Upper lobe of left lung (tissue), 6 donors: Measurements from ENCODE around the gene SUPT5H. TPM values are rescaled to one million over a fixed set of nuclear protein-coding genes. Genes with fewer than 3 reads are reported as not detected.

ENCODE experiments used
- ATAC-seq, 2 donors: fragments of 200-7000 bp; cut with Tn5 transposase; one replicate each; pipeline ENCODE4 v1.9.1; 2022; ENCODE audit warnings: mild to moderate bottlenecking in 2 of 2, moderate library complexity in 2 of 2; ENCODE audit not compliant: low FRiP score in 2 of 2
- DNase-seq, 2 donors: peaks; one replicate each; pipeline ENCODE4 v3.0.0-alpha.2; 2019 to 2020
- H3K27ac ChIP-seq, 4 donors: fragments of 200-600 bp; sonication (generic); one replicate each; pipeline ENCODE4 v1.5.1; 2016 to 2019
- H3K27me3 ChIP-seq, 4 donors: fragments of 200-600 bp; sonication (generic); one replicate each; pipeline ENCODE4 v1.5.1; 2017 to 2019
- H3K36me3 ChIP-seq, 4 donors: fragments of 200-600 bp; sonication (generic); one replicate each; pipeline ENCODE4 v1.5.1; 2016 to 2019
- H3K4me1 ChIP-seq, 4 donors: fragments of 200-600 bp; sonication (generic); one replicate each; pipeline ENCODE4 v1.5.1; 2018 to 2019
- H3K4me3 ChIP-seq, 4 donors: fragments of 200-600 bp; sonication (generic); one replicate each; pipeline ENCODE4 v1.5.1; 2017 to 2019; ENCODE audit warnings: mild to moderate bottlenecking in 2 of 4, moderate library complexity in 1 of 4
- H3K9me3 ChIP-seq, 4 donors: fragments of 200-600 bp; sonication (generic); one replicate each; pipeline ENCODE4 v1.5.1; 2018 to 2019
- CTCF ChIP-seq, 6 experiments: fragments of 450-650 bp in 4 of 6; fragments of 200-600 bp in 2 of 6; sonication (generic) in 2 of 6; IDR thresholded peaks; one replicate each; pipeline ENCODE4 v1.5.1; 2016 to 2019; ENCODE audit warnings: antibody characterized with exemption in 6 of 6
- EP300 ChIP-seq, 4 donors: sonication (generic); formaldehyde crosslinking; IDR thresholded peaks; one replicate each; pipeline ENCODE4 v1.5.1; 2017; ENCODE audit warnings: antibody characterized with exemption in 4 of 4, control low read depth in 2 of 4
- POLR2A ChIP-seq, 4 donors: fragments of 450-650 bp; IDR thresholded peaks; one replicate each; pipeline ENCODE4 v1.5.1; 2016 to 2017; ENCODE audit warnings: antibody characterized with exemption in 4 of 4, mild to moderate bottlenecking in 2 of 4
- POLR2AphosphoS5 ChIP-seq, 2 donors: sonication (generic); formaldehyde crosslinking; IDR thresholded peaks; one replicate each; pipeline ENCODE4 v1.5.1; 2017; ENCODE audit warnings: antibody characterized with exemption in 2 of 2
- WGBS, 2 donors: methylation state at CpG; one replicate each; pipeline ENCODE4 v1.1.5; 2017 to 2018; 5-methylcytosine and 5-hydroxymethylcytosine counted together
- total RNA-seq, 6 donors: library from RNA; depleted of rRNA in 4 of 6; stranded (reverse); fragments of >200 nt in 4 of 6; gene quantifications; one replicate each; pipeline versions ENCODE4 v1.1.0 to v1.2.1, GENCODE V29; 2016 to 2021
- donor health status: DM: no; HTN: no; CAD: no; lungs with moderate emphysema.
- donor health status: DM: no; HTN: yes; CAD: no; lungs with severe emphysema.

The SUPT5H gene
- total RNA-seq, 6 donors from 2014 or later, result 94.9 to 183 (median 111) TPM

DNA sequence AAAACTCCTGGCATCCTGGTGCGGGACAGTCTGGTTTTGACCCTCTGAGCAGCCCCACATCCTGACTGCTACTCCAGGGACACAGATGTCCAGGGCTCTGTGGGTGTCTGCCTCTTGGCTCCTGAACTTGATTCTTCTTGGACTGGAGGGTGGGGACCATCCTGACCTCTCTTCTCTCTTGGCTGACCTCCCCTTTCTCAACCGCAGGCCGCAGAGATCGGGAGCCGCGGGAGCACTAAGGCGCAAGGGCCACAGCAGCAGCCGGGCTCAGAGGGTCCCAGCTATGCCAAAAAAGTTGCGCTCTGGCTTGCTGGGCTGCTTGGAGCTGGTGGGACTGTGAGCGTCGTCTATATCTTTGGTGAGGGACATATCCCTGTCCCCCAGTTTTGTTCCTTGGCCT lies 36.3 kb downstream of the SUPT5H start:
- Histone ChIP-seq H3K27me3 (no peaks in the 10 kb centered on the region), H3K4me3 (peak overlapping the region; percentile 71 to 99 (median 83)), H3K27ac (no peak overlapping the region), H3K9me3 (no peaks in the 10 kb centered on the region), H3K36me3 (peaks cover 3 to 33% (median 19%) of the 10 kb centered on the region in 4 donors), H3K4me1 (peaks cover 14 to 19% (median 18%) of the 10 kb centered on the region in 4 donors)
- TF ChIP-seq EP300 (IDR thresholded peaks at IDR 0.05) (no peak), CTCF (IDR thresholded peaks at IDR 0.05) (no peak), POLR2AphosphoS5 (IDR thresholded peaks at IDR 0.05) (no peak), POLR2A (IDR thresholded peaks at IDR 0.05) (no peak)
- ATAC-seq, result no peak
- 68 to 70% methylated on average over 11 of the region's 11 CpGs for WGBS, 2 donors
- DNase-seq, result no peak

DNA sequence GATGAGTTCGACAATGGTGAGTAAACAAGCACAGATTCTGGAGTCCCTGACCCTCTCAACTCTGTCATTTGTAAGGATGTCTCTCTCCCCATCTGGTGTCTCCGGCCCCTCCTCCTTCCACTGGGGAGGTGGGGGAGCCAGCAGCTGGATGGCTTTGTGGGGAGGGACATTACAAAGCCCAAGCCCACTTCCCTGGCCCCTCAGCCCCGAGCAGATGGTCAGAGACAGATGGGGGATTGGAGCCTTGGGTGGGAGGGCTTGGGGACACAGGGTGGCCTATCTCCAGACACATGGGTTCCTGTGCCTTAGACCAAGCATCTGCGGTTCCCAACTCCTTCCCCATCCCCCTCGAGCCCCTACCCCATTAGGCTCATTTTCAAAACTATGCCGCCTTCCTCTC lies 37.8 kb downstream of the SUPT5H start:
- 75 to 80% methylated on average over 6 of the region's 6 CpGs for WGBS, 2 donors
- TF ChIP-seq CTCF (IDR thresholded peaks at IDR 0.05) (no peak), EP300 (IDR thresholded peaks at IDR 0.05) (no peak), POLR2AphosphoS5 (IDR thresholded peaks at IDR 0.05) (no peak), POLR2A (IDR thresholded peaks at IDR 0.05) (no peak)
- ATAC-seq, result no peak

GRCh38 chr19:39489756-39490155 lies 44.4 kb downstream of the SUPT5H start:
- Histone ChIP-seq H3K27ac (no peak overlapping the region), H3K9me3 (no peaks in the 10 kb centered on the region), H3K4me1 (no peaks in the 10 kb centered on the region), H3K4me3 (no peak overlapping the region), H3K27me3 (no peaks in the 10 kb centered on the region), H3K36me3 (peaks cover 17 to 71% (median 56%) of the 10 kb centered on the region in 4 donors)
- ATAC-seq, result no peak
- 85 to 88% methylated on average over 7 to 9 of the region's 10 CpGs for WGBS, 2 donors
- DNase-seq, result no peak
- TF ChIP-seq POLR2AphosphoS5 (IDR thresholded peaks at IDR 0.05) (no peak), EP300 (IDR thresholded peaks at IDR 0.05) (no peak), POLR2A (IDR thresholded peaks at IDR 0.05) (no peak), CTCF (IDR thresholded peaks at IDR 0.05) (no peak)

More for the DNA sequence above, 37.8 kb downstream of the SUPT5H start:
- H3K27me3 ChIP-seq, result no peaks in the 10 kb centered on the region
- no peaks in the 10 kb centered on the region for H3K9me3 ChIP-seq
- DNase-seq, result no peak
- no peak overlapping the region for H3K4me3 ChIP-seq
- H3K4me1 ChIP-seq, result peaks cover 14 to 19% (median 18%) of the 10 kb centered on the region in 4 donors
- H3K36me3 ChIP-seq, result peaks cover 9 to 44% (median 30%) of the 10 kb centered on the region in 4 donors
- no peak overlapping the region for H3K27ac ChIP-seq

DNA sequence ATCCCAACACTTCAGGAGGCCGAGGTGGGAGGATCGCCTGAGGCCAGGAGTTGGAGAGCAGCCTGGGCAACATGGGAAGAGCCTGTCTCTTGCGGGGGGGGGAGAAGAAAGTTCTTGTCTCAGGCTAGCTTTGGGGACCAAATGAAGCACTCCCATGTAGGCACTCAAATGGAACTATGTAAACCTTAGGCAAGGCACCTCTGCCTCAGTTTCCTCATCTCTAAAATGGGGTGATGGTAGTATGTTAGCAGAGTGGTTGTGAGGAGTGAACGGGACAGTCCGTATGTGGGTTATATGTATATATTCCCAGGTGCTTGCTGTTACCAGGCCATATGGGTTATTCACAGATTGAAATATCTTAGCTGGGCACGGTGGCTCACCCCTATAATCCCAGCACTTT lies 46.8 kb downstream of the SUPT5H start:
- no peaks in the 10 kb centered on the region for H3K4me1 ChIP-seq
- no peak for ATAC-seq
- TF ChIP-seq POLR2AphosphoS5 (IDR thresholded peaks at IDR 0.05) (no peak), POLR2A (IDR thresholded peaks at IDR 0.05) (no peak), CTCF (IDR thresholded peaks at IDR 0.05) (no peak), EP300 (IDR thresholded peaks at IDR 0.05) (no peak)
- DNase-seq, result no peak
- H3K27me3 ChIP-seq, result peaks cover 0 to 6% (median 1%) of the 10 kb centered on the region in 4 donors
- H3K4me3 ChIP-seq, result no peak overlapping the region
- H3K9me3 ChIP-seq, result no peaks in the 10 kb centered on the region
- WGBS, 2 donors, result 93 to 97% methylated on average over 6 of the region's 6 CpGs
- H3K27ac ChIP-seq, result no peak overlapping the region
- H3K36me3 ChIP-seq, result peaks cover 11 to 49% (median 36%) of the 10 kb centered on the region in 4 donors

DNA sequence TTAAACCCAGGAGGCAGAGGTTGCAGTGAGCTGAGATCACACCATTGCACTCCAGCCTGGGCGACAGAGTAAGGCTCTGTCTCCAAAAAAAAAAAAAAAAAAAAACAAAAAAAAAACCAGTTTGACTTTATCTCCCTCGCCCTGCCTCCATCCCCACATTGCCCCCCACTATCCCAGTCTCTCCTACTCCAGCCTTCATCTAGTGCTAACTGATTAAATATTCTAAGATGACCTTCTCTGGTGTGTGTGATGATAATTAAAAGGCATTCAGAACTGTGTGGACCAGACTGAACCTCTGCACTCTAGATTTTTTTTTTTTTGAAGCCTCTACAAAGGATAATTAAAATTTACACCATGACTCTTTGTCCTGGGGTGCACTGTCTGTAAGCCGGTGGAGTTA lies 47.4 kb downstream of the SUPT5H start:
- H3K36me3 ChIP-seq, result peaks cover 11 to 43% (median 33%) of the 10 kb centered on the region in 4 donors
- H3K27me3 ChIP-seq, result peaks cover 0 to 8% (median 4%) of the 10 kb centered on the region in 4 donors
- no peak overlapping the region for H3K4me3 ChIP-seq
- H3K9me3 ChIP-seq, result no peaks in the 10 kb centered on the region
- DNase-seq (no peak), ATAC-seq (no peak)
- H3K4me1 ChIP-seq, result peaks cover 2 to 4% (median 3%) of the 10 kb centered on the region in 4 donors
- WGBS, 2 donors, result 83 to 89% methylated on average over 3 of the region's 3 CpGs
- no peak for TF ChIP-seq POLR2A (IDR thresholded peaks at IDR 0.05)
- no peak for TF ChIP-seq POLR2AphosphoS5 (IDR thresholded peaks at IDR 0.05)
- no peak for TF ChIP-seq EP300 (IDR thresholded peaks at IDR 0.05)
- TF ChIP-seq CTCF (IDR thresholded peaks at IDR 0.05), result no peak
- H3K27ac ChIP-seq, result no peak overlapping the region
